Measurements from ENCODE around the gene ZNF578. TPM values are rescaled to one million over a fixed set of nuclear protein-coding genes. Genes with fewer than 3 reads are reported as not detected.
"Not testable (repeated sequence)": the region's sequence is repeated elsewhere in the genome, so short reads cannot be mapped to it uniquely, and the experiment has no call there.

ZNF578 gene
- total and polyA plus RNA-seq, 9 donors: 1.6 to 8.0 (median 4.0) TPM

- Histone ChIP-seq H3K4me3 (no peak overlapping the region), H3K9me3 (peaks cover 0 to 38% of the 10 kb centered on the region in 2 donors), H3K27ac (no peak overlapping the region), H3K27me3 (no peaks in the 10 kb centered on the region), H3K4me1 (ENCODE audit: insufficient read depth) (no peaks in the 10 kb centered on the region), H3K36me3 (no peaks in the 10 kb centered on the region)
- TF ChIP-seq EP300 (IDR thresholded peaks at IDR 0.05): no peak
- TF ChIP-seq CTCF (IDR thresholded peaks at IDR 0.05): no peak
- DNase-seq: no peak
- WGBS, 3 donors: 97% methylated on average over 5 of the region's 5 CpGs
- intact Hi-C loops (cut with DNase I): no loop called here
Observed at GRCh38 chr19:52507266-52507665, 53.9 kb downstream of the ZNF578 start.

GRCh38 chr19:52516191-52516590 is 62.8 kb downstream of the ZNF578 start:
- peaks cover 0 to 4% of the 10 kb centered on the region in 2 donors for H3K9me3 ChIP-seq
- H3K27me3 ChIP-seq: no peaks in the 10 kb centered on the region
- H3K36me3 ChIP-seq: no peaks in the 10 kb centered on the region
- no peak overlapping the region for H3K4me3 ChIP-seq
- TF ChIP-seq EP300 (IDR thresholded peaks at IDR 0.05): no peak
- no peak for TF ChIP-seq CTCF (IDR thresholded peaks at IDR 0.05)
- no peak for TF ChIP-seq POLR2A (IDR thresholded peaks at IDR 0.05)
- intact Hi-C loops (cut with DNase I): no loop called here
- 88 to 95% (median 91%) methylated on average over 5 of the region's 5 CpGs for WGBS, 3 donors
- no peak for DNase-seq
- no peak overlapping the region for H3K27ac ChIP-seq
- no peaks in the 10 kb centered on the region for H3K4me1 ChIP-seq (ENCODE audit: insufficient read depth)

GRCh38 chr19:52518646-52519045 is 65.3 kb downstream of the ZNF578 start:
- H3K4me3 ChIP-seq: no peak overlapping the region
- H3K36me3 ChIP-seq: no peaks in the 10 kb centered on the region
- peaks cover 0 to 4% of the 10 kb centered on the region in 2 donors for H3K9me3 ChIP-seq

GRCh38 chr19:52519175-52519574 is 65.8 kb downstream of the ZNF578 start:
- WGBS, 3 donors: 7 to 11% (median 7%) methylated on average over 7 of the region's 7 CpGs
- intact Hi-C loops (cut with DNase I); H3K36me3 ChIP-seq; H3K9me3 ChIP-seq; H3K4me3 ChIP-seq; H3K27me3 ChIP-seq; DNase-seq; H3K27ac ChIP-seq; H3K4me1 ChIP-seq (ENCODE audit: insufficient read depth): not testable (repeated sequence)

More at GRCh38 chr19:52518646-52519045, 65.3 kb downstream of the ZNF578 start:
- Histone ChIP-seq H3K27me3 (no peaks in the 10 kb centered on the region), H3K4me1 (ENCODE audit: insufficient read depth) (no peaks in the 10 kb centered on the region), H3K27ac (no peak overlapping the region)
- intact Hi-C loops (cut with DNase I): no loop called here
- TF ChIP-seq EP300 (IDR thresholded peaks at IDR 0.05): no peak
- no peak for TF ChIP-seq CTCF (IDR thresholded peaks at IDR 0.05)
- TF ChIP-seq POLR2A (IDR thresholded peaks at IDR 0.05): no peak
- 12 to 21% (median 13%) methylated on average over 2 of the region's 2 CpGs for WGBS, 3 donors
- DNase-seq: no peak

GRCh38 chr19:52520013-52520412 is 66.7 kb downstream of the ZNF578 start:
- H3K36me3 ChIP-seq: no peaks in the 10 kb centered on the region
- no peak overlapping the region for H3K27ac ChIP-seq
- intact Hi-C loops (cut with DNase I): no loop called here
- H3K9me3 ChIP-seq: peaks cover 0 to 4% of the 10 kb centered on the region in 2 donors
- no peak for TF ChIP-seq POLR2A (IDR thresholded peaks at IDR 0.05)
- no peak for TF ChIP-seq EP300 (IDR thresholded peaks at IDR 0.05)
- no peak for TF ChIP-seq CTCF (IDR thresholded peaks at IDR 0.05)
- 20 to 23% (median 20%) methylated on average over 4 of the region's 4 CpGs for WGBS, 3 donors
- H3K4me1 ChIP-seq (ENCODE audit: insufficient read depth): no peaks in the 10 kb centered on the region
- no peak for DNase-seq
- H3K27me3 ChIP-seq: no peaks in the 10 kb centered on the region
- no peak overlapping the region for H3K4me3 ChIP-seq

Data from ovary (tissue), 9 donors.